ENCODE measurements around the gene BCR.

The BCR gene

GRCh38 chr22:23292453-23293350 is 112.4 kb downstream of the BCR start:
- DNase-seq (ENCODE audit: low read depth) = no peak
- TF ChIP-seq CTCF (conservative IDR thresholded peaks at IDR 0.05; ENCODE audit: low read depth, low read length) = no peak
- H3K4me3 ChIP-seq (ENCODE audit: low read length) = no peak overlapping the region

DNA sequence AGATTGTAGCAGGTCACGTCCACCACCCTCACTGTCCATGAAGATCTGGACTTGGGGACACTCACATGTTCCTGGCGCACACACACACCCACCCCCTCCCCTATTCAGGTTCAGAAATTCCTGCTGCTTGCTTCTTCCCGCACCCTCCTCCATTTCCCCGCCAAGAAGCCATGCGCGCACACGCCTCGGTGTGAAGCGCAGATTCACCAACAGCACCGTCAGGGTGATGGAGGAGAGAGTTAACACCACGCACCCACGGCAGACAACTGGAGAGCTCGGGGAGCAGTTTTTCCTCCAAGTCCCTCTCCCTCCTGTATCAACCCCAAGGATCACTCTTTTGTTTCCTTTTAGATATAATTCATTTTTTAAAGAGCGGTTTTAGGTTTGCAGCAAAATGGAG is 113.4 kb downstream of the BCR start:
- no peak for DNase-seq (ENCODE audit: low read depth)
- TF ChIP-seq CTCF (conservative IDR thresholded peaks at IDR 0.05; ENCODE audit: low read depth, low read length) = no peak
- H3K4me3 ChIP-seq (ENCODE audit: low read length) = no peak overlapping the region

DNA sequence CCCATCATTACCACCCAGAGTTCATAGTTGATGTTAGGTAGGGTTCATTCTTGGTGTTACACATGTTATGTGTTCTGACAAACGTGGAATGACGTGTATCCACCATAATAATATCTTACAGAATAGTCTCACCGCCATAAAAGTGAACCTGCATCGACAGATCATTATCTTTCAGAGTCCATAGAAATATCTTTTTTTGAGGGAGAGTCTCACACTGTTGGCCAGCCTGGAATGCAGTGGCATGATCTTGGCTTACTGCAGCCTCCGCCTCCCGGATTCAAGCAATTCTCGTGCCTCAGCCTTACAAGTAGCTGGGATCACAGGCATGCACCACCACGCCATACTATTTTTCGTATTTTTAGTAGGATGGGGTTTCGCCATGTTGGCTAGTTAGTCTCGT is 113.9 kb downstream of the BCR start:
- DNase-seq (ENCODE audit: low read depth) = no peak
- no peak for TF ChIP-seq CTCF (conservative IDR thresholded peaks at IDR 0.05; ENCODE audit: low read depth, low read length)
- no peak overlapping the region for H3K4me3 ChIP-seq (ENCODE audit: low read length)

DNA sequence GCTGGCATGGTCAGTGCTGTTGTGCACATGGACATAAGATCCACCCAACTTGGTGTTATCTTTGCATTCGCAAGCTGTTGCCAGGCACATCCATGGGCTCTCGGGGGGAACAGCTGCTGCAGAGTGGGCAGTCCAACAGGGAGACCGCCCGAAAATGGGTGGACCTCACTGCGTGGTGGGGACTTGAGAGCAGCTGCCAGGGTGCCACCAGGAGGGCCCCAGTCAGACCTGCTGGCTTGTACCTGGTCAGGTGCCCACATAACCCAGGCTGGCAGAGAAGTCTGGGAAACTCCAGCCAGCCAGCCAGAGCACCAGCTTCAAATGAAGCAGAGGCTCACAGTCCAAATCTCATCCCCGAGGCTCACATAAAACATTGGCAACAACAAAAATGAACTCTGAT is 120.2 kb downstream of the BCR start:
- DNase-seq (ENCODE audit: low read depth) = no peak
- no peak for TF ChIP-seq CTCF (conservative IDR thresholded peaks at IDR 0.05; ENCODE audit: low read depth, low read length)
- no peak overlapping the region for H3K4me3 ChIP-seq (ENCODE audit: low read length)

GRCh38 chr22:23301591-23301990 is 121.3 kb downstream of the BCR start:
- no peak for TF ChIP-seq CTCF (conservative IDR thresholded peaks at IDR 0.05; ENCODE audit: low read depth, low read length)
- no peak for DNase-seq (ENCODE audit: low read depth)
- no peak overlapping the region for H3K4me3 ChIP-seq (ENCODE audit: low read length)

DNA sequence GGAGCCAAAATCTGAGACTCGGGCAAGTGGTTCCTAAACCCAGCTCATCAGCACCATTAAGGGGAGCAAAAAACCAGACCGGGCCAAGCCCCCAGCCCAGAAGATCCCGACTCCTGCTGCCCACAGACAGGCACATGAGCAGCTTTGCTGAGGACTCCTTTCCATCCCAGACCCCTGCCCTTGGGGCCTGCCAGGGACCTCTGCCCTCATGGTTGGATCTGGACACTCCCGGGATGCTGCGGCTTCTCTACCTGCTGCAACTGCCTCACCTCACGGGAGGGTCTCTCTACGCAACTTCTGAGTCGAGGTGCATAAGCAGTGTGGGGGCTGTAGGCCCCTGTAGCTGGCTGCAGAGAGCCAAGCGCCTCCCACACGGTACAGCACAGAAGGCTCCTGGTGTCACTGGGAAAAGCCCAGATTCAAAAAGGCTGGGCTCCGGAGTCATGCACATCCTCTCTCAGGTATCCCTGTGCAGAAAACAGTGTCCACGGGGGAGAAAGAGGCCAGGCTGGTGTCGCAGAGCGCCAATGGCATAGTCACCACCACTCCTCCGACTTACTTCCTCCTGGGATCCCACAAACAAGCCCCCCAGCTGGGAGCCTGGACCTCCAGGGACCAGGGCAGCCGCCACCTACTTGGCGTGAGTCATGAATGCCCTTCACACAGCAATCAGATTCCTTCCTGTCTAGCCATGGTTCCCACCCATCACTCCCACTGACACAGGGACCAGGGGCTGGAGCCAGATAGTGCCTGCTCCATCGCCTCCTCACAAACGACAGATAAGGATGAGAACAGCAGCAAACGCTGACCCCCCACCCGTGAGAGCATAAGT is 122.1 kb downstream of the BCR start:
- TF ChIP-seq CTCF (conservative IDR thresholded peaks at IDR 0.05; ENCODE audit: low read depth, low read length) = no peak
- no peak overlapping the region for H3K4me3 ChIP-seq (ENCODE audit: low read length)

More for the DNA sequence above, 122.1 kb downstream of the BCR start:
- no peak for DNase-seq (ENCODE audit: low read depth)
